ENCODE results near the gene ABHD16B. TPM values are rescaled to one million over a fixed set of nuclear protein-coding genes. Genes with fewer than 3 reads are reported as not detected.

ABHD16B gene
- total and polyA plus RNA-seq, 8 donors = 0.18 TPM; not detected in 7

DNA sequence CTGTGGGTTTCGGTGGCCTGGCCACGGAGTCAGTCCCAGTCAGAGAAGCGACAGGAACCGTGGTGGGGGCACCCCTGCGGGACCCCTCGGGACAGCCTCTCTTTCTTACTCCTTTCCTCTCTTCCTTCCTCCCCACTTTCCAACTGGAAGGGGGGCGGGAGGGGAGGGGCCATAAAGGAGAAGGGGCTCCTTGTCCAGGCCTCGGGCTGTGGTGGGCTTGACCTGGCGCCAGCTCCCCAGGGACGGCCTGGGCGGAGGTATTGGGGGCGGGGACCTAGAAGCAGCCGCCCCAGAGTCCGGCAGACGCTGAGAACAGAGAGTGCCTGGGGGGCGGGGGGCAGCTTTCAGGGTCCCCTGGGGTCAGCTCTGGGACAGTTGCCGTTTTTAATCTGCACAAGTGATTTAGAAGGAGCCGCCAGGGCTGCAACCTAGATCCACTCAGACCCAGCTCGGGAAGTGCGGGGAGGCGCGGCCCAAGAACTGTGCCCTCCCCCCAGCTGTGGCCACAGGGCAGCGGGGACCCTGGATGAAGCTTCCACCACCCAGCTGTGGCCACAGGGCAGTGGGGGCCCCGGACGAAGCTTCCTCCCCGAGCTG is 6.4 kb upstream of the ABHD16B start:
- peaks cover 33 to 56% of the 10 kb centered on the region in 2 donors for H3K4me1 ChIP-seq
- intact Hi-C loops (cut with DNase I) = loop anchor here in 1 of 2 donors (10.0 kb wide), 1 partner anchor 70 kb away; no protein-coding TSS in a partner anchor
- TF ChIP-seq, protein P1, sequence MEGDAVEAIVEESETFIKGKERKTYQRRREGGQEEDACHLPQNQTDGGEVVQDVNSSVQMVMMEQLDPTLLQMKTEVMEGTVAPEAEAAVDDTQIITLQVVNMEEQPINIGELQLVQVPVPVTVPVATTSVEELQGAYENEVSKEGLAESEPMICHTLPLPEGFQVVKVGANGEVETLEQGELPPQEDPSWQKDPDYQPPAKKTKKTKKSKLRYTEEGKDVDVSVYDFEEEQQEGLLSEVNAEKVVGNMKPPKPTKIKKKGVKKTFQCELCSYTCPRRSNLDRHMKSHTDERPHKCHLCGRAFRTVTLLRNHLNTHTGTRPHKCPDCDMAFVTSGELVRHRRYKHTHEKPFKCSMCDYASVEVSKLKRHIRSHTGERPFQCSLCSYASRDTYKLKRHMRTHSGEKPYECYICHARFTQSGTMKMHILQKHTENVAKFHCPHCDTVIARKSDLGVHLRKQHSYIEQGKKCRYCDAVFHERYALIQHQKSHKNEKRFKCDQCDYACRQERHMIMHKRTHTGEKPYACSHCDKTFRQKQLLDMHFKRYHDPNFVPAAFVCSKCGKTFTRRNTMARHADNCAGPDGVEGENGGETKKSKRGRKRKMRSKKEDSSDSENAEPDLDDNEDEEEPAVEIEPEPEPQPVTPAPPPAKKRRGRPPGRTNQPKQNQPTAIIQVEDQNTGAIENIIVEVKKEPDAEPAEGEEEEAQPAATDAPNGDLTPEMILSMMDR (IDR thresholded peaks at IDR 0.05) = no peak

DNA sequence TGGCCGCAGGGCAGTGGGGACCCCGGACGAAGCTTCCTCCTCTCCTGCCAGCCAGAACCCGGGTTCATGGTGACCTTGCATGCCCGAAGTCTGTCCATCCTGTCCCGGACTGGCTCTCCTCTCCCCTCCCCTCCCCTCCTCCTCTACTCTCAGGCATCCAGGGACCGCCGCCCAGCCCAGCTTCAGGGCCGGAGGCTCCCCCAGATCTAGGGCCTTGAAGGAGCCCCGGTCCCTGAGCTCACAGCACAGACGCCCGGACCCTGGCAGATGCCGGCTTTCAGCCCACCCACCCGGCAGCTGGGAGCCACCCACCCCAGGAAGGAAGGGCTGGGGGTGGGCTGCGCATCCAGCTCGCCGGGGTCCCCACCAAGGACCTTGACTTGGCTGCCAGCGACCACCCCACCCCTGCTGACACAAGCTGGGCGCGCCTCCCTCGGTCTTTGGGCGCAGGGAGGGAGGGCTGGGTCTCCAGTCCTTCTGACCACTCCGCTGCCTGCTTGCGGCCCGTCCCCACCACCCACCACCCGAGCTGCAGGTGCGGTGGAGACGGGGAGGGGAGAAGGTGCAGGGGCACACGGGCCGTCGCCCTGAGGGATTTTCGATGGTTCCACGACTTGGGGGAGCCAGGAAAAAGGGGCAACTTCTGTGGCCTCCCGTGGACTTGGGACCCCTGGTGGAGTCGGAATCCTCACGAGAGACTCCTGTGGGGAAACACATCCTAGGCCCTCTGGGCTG is 5.8 kb upstream of the ABHD16B start:
- Histone ChIP-seq H3K27me3 (peaks cover 0 to 37% of the 10 kb centered on the region in 2 donors), H3K27ac (peak overlapping the region; percentile 75 to 78), H3K4me3 (peak overlapping the region in 1 of 2 donors; percentile 7), H3K4me1 (peaks cover 33 to 61% of the 10 kb centered on the region in 2 donors), H3K36me3 (no peaks in the 10 kb centered on the region), H3K9me3 (no peaks in the 10 kb centered on the region)
- DNase-seq (peak in 1 of 4 donors; percentile 76), ATAC-seq (no peak)
- TF ChIP-seq, protein P1 (IDR thresholded peaks at IDR 0.05) = no peak
- intact Hi-C loops (cut with DNase I) = loop anchor here in 1 of 2 donors (10.0 kb wide), 1 partner anchor 71 kb away; no protein-coding TSS in a partner anchor

More for the DNA sequence above, 6.4 kb upstream of the ABHD16B start:
- H3K27ac ChIP-seq = peak overlapping the region; percentile 75 to 78
- H3K36me3 ChIP-seq = no peaks in the 10 kb centered on the region
- H3K4me3 ChIP-seq = peak overlapping the region in 1 of 2 donors; percentile 7
- DNase-seq = peak in 1 of 4 donors; percentile 77
- peak; percentile 13 for ATAC-seq
- peaks cover 0 to 37% of the 10 kb centered on the region in 2 donors for H3K27me3 ChIP-seq
- no peaks in the 10 kb centered on the region for H3K9me3 ChIP-seq

DNA sequence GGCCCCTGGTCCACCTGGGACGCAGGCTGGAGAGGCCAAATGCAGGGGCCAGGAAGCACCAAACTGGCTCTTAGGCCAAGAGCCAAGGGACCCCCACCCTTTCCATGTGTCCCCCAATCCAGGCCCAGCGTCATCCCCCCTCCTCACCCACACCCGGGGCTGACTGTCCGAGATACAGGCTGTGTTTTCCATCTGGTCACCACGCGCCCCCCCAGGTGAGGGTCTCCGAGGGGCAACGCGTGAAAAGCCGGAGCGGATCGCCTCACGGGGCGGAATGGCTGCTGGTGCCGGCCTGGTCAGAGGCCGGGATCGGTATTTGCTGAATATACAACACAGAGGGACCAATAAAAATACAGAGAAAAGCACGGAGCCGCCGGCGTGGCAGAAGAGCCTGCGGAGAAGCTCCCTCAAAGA is 5.2 kb upstream of the ABHD16B start:
- intact Hi-C loops (cut with DNase I) = loop anchor here in 1 of 2 donors (10.0 kb wide), 1 partner anchor 71 kb away; no protein-coding TSS in a partner anchor
- H3K4me1 ChIP-seq = peaks cover 33 to 67% of the 10 kb centered on the region in 2 donors
- TF ChIP-seq, protein P1 (IDR thresholded peaks at IDR 0.05) = no peak
- H3K27ac ChIP-seq = no peak overlapping the region
- ATAC-seq (no peak), DNase-seq (no peak)
- peaks cover 0 to 2% of the 10 kb centered on the region in 2 donors for H3K36me3 ChIP-seq
- H3K4me3 ChIP-seq = no peak overlapping the region
- no peaks in the 10 kb centered on the region for H3K9me3 ChIP-seq
- peaks cover 0 to 37% of the 10 kb centered on the region in 2 donors for H3K27me3 ChIP-seq

DNA sequence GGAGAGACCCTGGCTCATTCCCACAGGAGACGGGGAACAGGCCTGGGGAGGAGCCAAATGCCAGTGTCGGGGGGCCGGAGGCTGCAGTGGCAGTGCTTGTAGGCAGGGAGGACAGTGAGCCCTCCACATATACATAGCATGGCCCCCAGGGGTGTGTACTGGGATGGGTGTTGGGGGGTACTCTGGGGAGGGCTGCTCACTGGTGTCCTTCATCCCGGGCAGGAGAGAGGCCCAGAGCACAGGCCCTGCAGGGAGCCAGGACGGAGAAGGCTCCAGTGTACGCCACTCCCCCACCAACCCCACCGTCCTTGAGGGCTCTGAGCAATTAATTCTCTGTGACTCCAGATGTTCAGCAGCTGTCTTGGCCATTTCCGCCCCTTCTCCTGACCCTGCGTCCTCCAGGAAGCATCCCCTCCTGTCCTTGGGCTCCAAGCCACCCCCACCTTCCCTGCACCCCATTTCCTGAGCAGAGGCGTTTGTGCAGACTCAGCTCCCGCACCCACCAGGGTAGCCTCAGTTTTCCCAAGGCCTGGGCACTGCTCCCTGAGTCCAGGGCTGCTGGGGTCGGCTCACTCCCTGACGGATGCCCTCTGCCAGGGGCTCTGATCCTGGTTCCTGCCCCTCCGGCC is 3.4 kb upstream of the ABHD16B start:
- intact Hi-C loops (cut with DNase I) = loop anchor here in 1 of 2 donors (10.0 kb wide), 1 partner anchor 73 kb away; no protein-coding TSS in a partner anchor
- DNase-seq = peak in 1 of 4 donors; percentile 73
- ATAC-seq = no peak
- Histone ChIP-seq H3K36me3 (peaks cover 0 to 19% of the 10 kb centered on the region in 2 donors), H3K4me3 (no peak overlapping the region), H3K27me3 (peaks cover 0 to 37% of the 10 kb centered on the region in 2 donors), H3K27ac (peak overlapping the region; percentile 17 to 70), H3K4me1 (peaks cover 33 to 80% of the 10 kb centered on the region in 2 donors), H3K9me3 (no peaks in the 10 kb centered on the region)
- TF ChIP-seq, protein P1 (IDR thresholded peaks at IDR 0.05) = no peak

Measured in left lung (tissue), 10 donors.